Heart left ventricle (tissue), 16 donors: ENCODE data around the gene IRF5. TPM values are rescaled to one million over a fixed set of nuclear protein-coding genes. Genes with fewer than 3 reads are reported as not detected.

ENCODE experiments used
- ATAC-seq, 4 donors: fragments of 200-7000 bp; cut with Tn5 transposase; one replicate each; pipeline ENCODE4 v1.9.1; 2020 to 2022; ENCODE audit warnings: moderate library complexity in 4 of 4, mild to moderate bottlenecking in 3 of 4, moderate number of reproducible peaks in 1 of 4
- DNase-seq, 5 donors: peaks; one replicate each; pipeline ENCODE4 v3.0.0-alpha.2; 2020
- H3K27ac ChIP-seq, 12 donors: fragments of 200-600 bp; sonication (generic) in 4 of 12; one replicate each; pipeline versions ENCODE4 v1.5.0 to v1.8.0; 2016 to 2022; ENCODE audit warnings: mild to moderate bottlenecking in 2 of 12
- H3K27me3 ChIP-seq, 9 donors: fragments of 200-600 bp; sonication (generic) in 2 of 9; one replicate each; pipeline versions ENCODE4 v1.5.1 to v1.8.0; 2016 to 2022; ENCODE audit warnings: mild to moderate bottlenecking in 3 of 9
- H3K36me3 ChIP-seq, 9 donors: fragments of 200-600 bp; sonication (generic) in 2 of 9; one replicate each; pipeline versions ENCODE4 v1.5.0 to v1.8.0; 2018 to 2022; ENCODE audit warnings: mild to moderate bottlenecking in 2 of 9
- H3K4me1 ChIP-seq, 12 donors: fragments of 200-600 bp; sonication (generic) in 4 of 12; one replicate each; pipeline versions ENCODE4 v1.5.0 to v1.8.0; 2016 to 2022; ENCODE audit warnings: mild to moderate bottlenecking in 3 of 12
- H3K4me3 ChIP-seq, 12 donors: fragments of 200-600 bp; sonication (generic) in 4 of 12; one replicate each; pipeline versions ENCODE4 v1.5.0 to v1.8.0; 2017 to 2022; ENCODE audit warnings: mild to moderate bottlenecking in 9 of 12, moderate library complexity in 4 of 12
- H3K9me3 ChIP-seq, 12 donors: fragments of 200-600 bp; sonication (generic) in 4 of 12; one replicate each; pipeline versions ENCODE4 v1.5.0 to v1.8.0; 2016 to 2022; ENCODE audit warnings: mild to moderate bottlenecking in 1 of 12
- POLR2A ChIP-seq, 2 donors: fragments of 450-650 bp; IDR thresholded peaks; one replicate each; pipeline ENCODE4 v1.6.1; 2017; ENCODE audit warnings: antibody characterized with exemption in 2 of 2, mild to moderate bottlenecking in 2 of 2, moderate library complexity in 2 of 2
- WGBS, 4 donors: extraction: QIAGEN DNeasy Blood & Tissue Kit in 2 of 4; methylation state at CpG; one replicate each; pipeline versions ENCODE4 v1.1.5 to v1.1.7; 2013 to 2018; 5-methylcytosine and 5-hydroxymethylcytosine counted together
- intact Hi-C, 10 donors: fragments of 100-400 bp; cut with DNase I; formaldehyde crosslinking; loops; one replicate each; pipeline versions ENCODE4 v1.11.1 to v1.14.2; 2022
- polyA plus RNA-seq, 2 donors: library from polyadenylated mRNA; stranded (reverse); fragments of 200-250 nt; gene quantifications; one replicate each; pipeline ENCODE4 v1.2.3, GENCODE V29; 2013
- total RNA-seq, 9 donors: library from RNA; depleted of rRNA in 2 of 9; stranded (reverse); fragments of >200 nt in 2 of 9; fragmentation: NEBNext Ultra II Directional in 3 of 9; extraction: Animal tissue kit (Norgen Biotek cat#: 25700) in 3 of 9; gene quantifications; one replicate each; pipeline versions ENCODE4 v1.1.0 to v1.2.4, GENCODE V29; 2016 to 2023
- TF ChIP-seq, protein P1 (sequence below), 12 donors: fragments of 200-600 bp; sonication (generic) in 4 of 12; IDR thresholded peaks; one replicate each; pipeline versions ENCODE4 v1.5.0 to v1.8.0; 2018 to 2022; ENCODE audit warnings: antibody characterized with exemption in 12 of 12, mild to moderate bottlenecking in 5 of 12
- donor health status: ischemic (EF 13 %, LVEDD 7.1; RV severe dilation, severe dysfunction).
- donor health status: healthy with polysubstance abuse.
- donor health status: DM: no; HTN: yes; CAD: no.
- donor health status: DM: no; HTN: no; CAD: no.
- donor health status: ischemic (EF 25% LVEDD 6.9; RV normal size, moderate dysfunction).
- donor health status: ischemic (EF 25% LVEDD 5.7; RV mildly dilated, moderate dysfunction).
- donor health status: healthy.
- donor health status: DM: yes; HTN: yes; CAD: no.
- donor health status: ischemic (EF 35%, LVEDD 5.7; RV mildly dilated, moderate dysfunction).
- donor health status: nonischemic (EF 11% LVEDD 7.7; RV severe dilation, severe dysfunction).
- donor health status: DM: yes; HTN: yes; CAD: no.
- donor health status: PGD.
- donor health status: ischemic (EF 29% LVEDD 5.4; RV normal size, mild dysfunction).
- donor health status: nonischemic (EF 23%, LVEDD 6.1; RV moderate dilation, normal function).

The IRF5 gene
- total and polyA plus RNA-seq, 11 donors = 1.2 to 15.4 (median 1.8) TPM

DNA sequence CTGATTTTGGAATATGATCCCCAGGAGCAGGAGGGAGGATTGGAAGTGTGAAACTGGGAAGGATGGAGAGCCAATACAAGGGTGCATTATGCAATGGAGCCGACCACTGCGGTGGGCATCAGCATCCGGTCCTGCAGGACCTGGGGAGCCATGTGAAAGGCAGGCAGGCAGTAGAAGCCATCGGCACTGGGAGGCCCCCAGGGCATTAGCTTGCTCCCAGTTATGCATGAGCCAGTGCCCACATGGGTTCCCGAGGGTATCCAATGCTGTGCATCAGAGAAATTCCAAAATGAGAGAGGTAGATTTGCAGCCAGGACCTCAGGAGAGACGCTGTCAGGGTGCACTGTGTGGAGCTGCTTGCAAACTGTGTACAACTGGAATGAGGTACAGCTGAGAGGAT lies 18.5 kb upstream of the IRF5 start:
- H3K27ac ChIP-seq = no peak overlapping the region
- intact Hi-C loops = no loop called here
- ATAC-seq = no peak
- 73 to 85% (median 79%) methylated on average over 5 to 6 of the region's 6 CpGs for WGBS, 4 donors
- H3K4me1 ChIP-seq = peaks cover 0 to 16% (median 2%) of the 10 kb centered on the region in 12 donors
- H3K9me3 ChIP-seq = no peaks in the 10 kb centered on the region
- no peaks in the 10 kb centered on the region for H3K36me3 ChIP-seq
- TF ChIP-seq, protein P1, sequence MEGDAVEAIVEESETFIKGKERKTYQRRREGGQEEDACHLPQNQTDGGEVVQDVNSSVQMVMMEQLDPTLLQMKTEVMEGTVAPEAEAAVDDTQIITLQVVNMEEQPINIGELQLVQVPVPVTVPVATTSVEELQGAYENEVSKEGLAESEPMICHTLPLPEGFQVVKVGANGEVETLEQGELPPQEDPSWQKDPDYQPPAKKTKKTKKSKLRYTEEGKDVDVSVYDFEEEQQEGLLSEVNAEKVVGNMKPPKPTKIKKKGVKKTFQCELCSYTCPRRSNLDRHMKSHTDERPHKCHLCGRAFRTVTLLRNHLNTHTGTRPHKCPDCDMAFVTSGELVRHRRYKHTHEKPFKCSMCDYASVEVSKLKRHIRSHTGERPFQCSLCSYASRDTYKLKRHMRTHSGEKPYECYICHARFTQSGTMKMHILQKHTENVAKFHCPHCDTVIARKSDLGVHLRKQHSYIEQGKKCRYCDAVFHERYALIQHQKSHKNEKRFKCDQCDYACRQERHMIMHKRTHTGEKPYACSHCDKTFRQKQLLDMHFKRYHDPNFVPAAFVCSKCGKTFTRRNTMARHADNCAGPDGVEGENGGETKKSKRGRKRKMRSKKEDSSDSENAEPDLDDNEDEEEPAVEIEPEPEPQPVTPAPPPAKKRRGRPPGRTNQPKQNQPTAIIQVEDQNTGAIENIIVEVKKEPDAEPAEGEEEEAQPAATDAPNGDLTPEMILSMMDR (IDR thresholded peaks at IDR 0.05) = no peak
- no peak for TF ChIP-seq POLR2A (IDR thresholded peaks at IDR 0.05)
- no peak overlapping the region for H3K4me3 ChIP-seq
- DNase-seq = no peak
- peaks cover 8 to 69% (median 33%) of the 10 kb centered on the region in 9 donors for H3K27me3 ChIP-seq

DNA sequence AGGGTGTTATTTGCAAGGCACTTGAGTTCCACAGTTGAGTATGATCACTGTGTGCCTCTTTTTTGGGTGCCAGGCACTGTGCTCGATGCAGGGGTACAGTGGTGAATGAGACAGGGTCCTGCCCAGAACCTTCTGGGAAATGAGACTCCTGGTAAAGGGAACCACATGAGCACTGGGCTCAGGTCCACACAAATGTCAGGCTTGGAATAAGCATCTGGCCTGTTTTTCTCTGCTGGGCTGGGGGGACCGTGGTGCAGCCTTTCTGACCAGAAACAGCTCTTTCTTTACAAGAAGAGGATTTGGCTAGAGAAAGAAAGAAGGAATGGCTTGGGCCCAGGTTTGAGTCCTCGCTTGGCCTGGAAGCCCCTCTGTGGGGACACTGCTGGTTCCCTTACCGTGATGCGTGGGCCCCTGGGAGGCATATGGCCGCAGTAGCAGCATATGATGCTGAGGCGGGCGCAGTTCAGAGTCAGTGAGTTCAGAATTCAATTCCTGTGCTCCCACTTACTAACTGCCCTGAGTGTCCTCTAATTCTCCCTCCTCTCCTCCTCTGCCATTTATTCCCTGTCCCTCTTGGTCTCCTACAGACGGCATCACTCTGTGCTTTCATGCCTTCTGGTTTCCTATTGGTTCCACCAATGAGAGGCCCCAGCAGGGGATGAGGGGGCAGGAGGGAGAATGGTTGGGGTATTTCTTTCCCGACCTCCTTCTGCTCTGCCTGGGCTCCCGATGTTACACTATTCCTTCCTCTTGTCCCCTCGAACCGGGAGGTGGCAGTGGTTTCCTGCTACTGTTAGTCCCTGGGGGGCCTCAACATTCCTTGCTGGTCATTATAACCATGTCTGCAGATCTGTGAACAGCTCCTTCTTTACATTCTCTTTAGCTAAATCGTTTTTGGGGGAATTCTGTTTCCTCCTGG lies 17.6 kb upstream of the IRF5 start:
- Histone ChIP-seq H3K27me3 (peaks cover 8 to 61% (median 25%) of the 10 kb centered on the region in 9 donors), H3K4me3 (no peak overlapping the region), H3K36me3 (no peaks in the 10 kb centered on the region), H3K4me1 (peaks cover 0 to 11% (median 2%) of the 10 kb centered on the region in 12 donors), H3K9me3 (no peaks in the 10 kb centered on the region), H3K27ac (no peak overlapping the region)
- 51 to 59% (median 53%) methylated on average over 13 to 14 of the region's 14 CpGs for WGBS, 4 donors
- TF ChIP-seq POLR2A (IDR thresholded peaks at IDR 0.05) = no peak
- TF ChIP-seq, protein P1 (IDR thresholded peaks at IDR 0.05) = peak in 2 of 12 donors; percentile 8 to 18
- DNase-seq (peak in 2 of 5 donors; percentile 5 to 8), ATAC-seq (no peak)
- intact Hi-C loops = no loop called here

DNA sequence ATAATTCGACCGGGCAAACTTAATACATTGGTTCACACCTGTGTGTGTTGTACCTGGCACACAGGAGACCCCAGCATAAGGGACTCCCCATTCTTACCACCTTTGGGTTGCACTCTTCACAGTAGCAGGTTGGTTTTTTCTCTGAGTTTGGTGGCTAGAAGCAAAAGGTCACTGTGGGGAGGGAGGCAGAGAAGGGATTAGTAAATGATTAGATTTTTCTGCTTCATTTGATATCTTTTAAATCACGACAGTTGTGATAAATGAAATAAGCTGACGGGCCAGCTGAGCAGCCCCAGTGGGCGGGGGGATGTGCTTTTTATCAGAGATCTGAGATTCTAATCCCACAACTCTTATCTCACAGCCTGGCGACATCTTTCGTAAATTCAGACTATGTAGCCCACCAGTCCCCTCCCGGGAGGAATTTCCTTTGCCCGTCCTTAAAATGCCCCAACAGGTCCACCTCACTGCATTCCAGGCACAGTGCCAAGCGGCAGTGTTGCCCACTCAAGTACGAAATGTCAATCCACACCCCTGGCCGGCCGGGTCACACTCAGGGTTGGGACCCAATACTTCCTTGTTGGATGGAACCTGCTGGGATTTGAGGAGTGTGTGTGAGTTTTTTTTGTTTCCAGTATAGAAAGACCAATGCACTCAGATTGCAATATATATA lies 16.7 kb upstream of the IRF5 start:
- peaks cover 4 to 52% (median 16%) of the 10 kb centered on the region in 9 donors for H3K27me3 ChIP-seq
- intact Hi-C loops = no loop called here

More for the DNA sequence above, 16.7 kb upstream of the IRF5 start:
- Histone ChIP-seq H3K9me3 (no peaks in the 10 kb centered on the region), H3K36me3 (no peaks in the 10 kb centered on the region), H3K4me1 (peaks cover 0 to 2% (median 0%) of the 10 kb centered on the region in 12 donors), H3K27ac (no peak overlapping the region), H3K4me3 (no peak overlapping the region)
- WGBS, 4 donors = 43 to 57% (median 46%) methylated on average over 13 of the region's 13 CpGs
- peak in 3 of 5 donors; percentile 3 to 26 (median 16) for DNase-seq
- ATAC-seq = no peak
- no peak for TF ChIP-seq POLR2A (IDR thresholded peaks at IDR 0.05)
- TF ChIP-seq, protein P1 (IDR thresholded peaks at IDR 0.05) = no peak
